Adrenal gland (tissue), 12 donors: ENCODE results near the gene SMURF2. TPM values are rescaled to one million over a fixed set of nuclear protein-coding genes. Genes with fewer than 3 reads are reported as not detected.

ENCODE experiments used
- DNase-seq, 7 donors: peaks; one replicate each; pipeline ENCODE4 v3.0.0-alpha.2; 2019 to 2020
- H3K27ac ChIP-seq, 5 donors: fragments of 200-600 bp; sonication (generic) in 4 of 5; 1 replicate in 3 of 5; 2 replicates in 2 of 5; pipeline versions ENCODE4 v1.5.1 to v1.8.0; 2016 to 2020; ENCODE audit warnings: mild to moderate bottlenecking in 1 of 5
- H3K27me3 ChIP-seq: fragments of 200-600 bp; 2 replicates; pipeline ENCODE4 v1.8.0; 2021
- H3K36me3 ChIP-seq, 2 donors: fragments of 200-600 bp; replicated peaks in 1 of 2; 1 replicate in 1 of 2; 2 replicates in 1 of 2; pipeline versions ENCODE4 v1.5.1 to v1.8.0; 2018 to 2022
- H3K4me1 ChIP-seq, 2 donors: fragments of 200-600 bp; replicated peaks in 1 of 2; 1 replicate in 1 of 2; 2 replicates in 1 of 2; pipeline versions ENCODE4 v1.5.1 to v1.8.0; 2018 to 2021
- H3K4me3 ChIP-seq, 4 donors: fragments of 200-600 bp; sonication (generic) in 3 of 4; one replicate each; pipeline ENCODE4 v1.5.1; 2016 to 2018
- H3K9me3 ChIP-seq, 3 donors: fragments of 200-600 bp; sonication (generic) in 1 of 3; replicated peaks in 1 of 3; 1 replicate in 2 of 3; 2 replicates in 1 of 3; pipeline versions ENCODE4 v1.5.1 to v1.8.0; 2016 to 2021
- POLR2A ChIP-seq, 2 donors: fragments of 450-650 bp; IDR thresholded peaks; one replicate each; pipeline ENCODE4 v1.6.1; 2017; ENCODE audit warnings: antibody characterized with exemption in 2 of 2, mild to moderate bottlenecking in 2 of 2, moderate library complexity in 1 of 2
- WGBS, 4 donors: extraction: QIAGEN DNeasy Blood & Tissue Kit in 2 of 4; methylation state at CpG; one replicate each; pipeline versions ENCODE4 v1.1.5 to v1.1.7; 2013 to 2017; 5-methylcytosine and 5-hydroxymethylcytosine counted together
- intact Hi-C, 2 donors: fragments of 100-400 bp; cut with DNase I; formaldehyde crosslinking; loops; one replicate each; pipeline versions ENCODE4 v1.14.1 to v1.15.0; 2022 to 2023
- polyA plus RNA-seq, 3 donors: library from polyadenylated mRNA; stranded (reverse); fragments of 200-250 nt in 2 of 3; fragments of 350-450 nt in 1 of 3; fragmentation: Illumina TruSeq in 1 of 3; extraction: RNeasy Lipid Tissue Mini Kit (QIAGEN cat#74804) in 1 of 3; gene quantifications; one replicate each; pipeline ENCODE4 v1.2.3, GENCODE V29; 2013 to 2014
- total RNA-seq, 9 donors: library from RNA; depleted of rRNA in 4 of 9; stranded (reverse); fragments of >200 nt in 4 of 9; fragments of 120-200 nt in 1 of 9; fragmentation: NEBNext Ultra II Directional in 1 of 9; extraction: Animal tissue kit (Norgen Biotek cat#: 25700) in 1 of 9; gene quantifications; one replicate each; pipeline versions ENCODE4 v1.1.0 to v1.2.4, GENCODE V29; 2013 to 2023
- TF ChIP-seq, protein P1 (sequence below), 6 experiments: fragments of 450-650 bp in 4 of 6; fragments of 200-600 bp in 2 of 6; sonication (generic) in 1 of 6; IDR thresholded peaks; 1 replicate in 5 of 6; 2 replicates in 1 of 6; pipeline versions ENCODE4 v1.5.1 to v1.8.0; 2016 to 2021; ENCODE audit warnings: antibody characterized with exemption in 6 of 6, mild to moderate bottlenecking in 2 of 6, moderate library complexity in 1 of 6
- donor health status: healthy with polysubstance abuse.
- donor health status: Bipolar disorder and iron deficiency.
- donor health status: DM: yes; HTN: yes; CAD: no.
- donor health status: DM: no; HTN: no; CAD: no.
- donor health status: DM: no; HTN: no; CAD: no.
- donor health status: DM: yes; HTN: yes; CAD: no.

The SMURF2 gene
- total and polyA plus RNA-seq, 12 donors = 7.7 to 36.9 (median 15.0) TPM

DNA sequence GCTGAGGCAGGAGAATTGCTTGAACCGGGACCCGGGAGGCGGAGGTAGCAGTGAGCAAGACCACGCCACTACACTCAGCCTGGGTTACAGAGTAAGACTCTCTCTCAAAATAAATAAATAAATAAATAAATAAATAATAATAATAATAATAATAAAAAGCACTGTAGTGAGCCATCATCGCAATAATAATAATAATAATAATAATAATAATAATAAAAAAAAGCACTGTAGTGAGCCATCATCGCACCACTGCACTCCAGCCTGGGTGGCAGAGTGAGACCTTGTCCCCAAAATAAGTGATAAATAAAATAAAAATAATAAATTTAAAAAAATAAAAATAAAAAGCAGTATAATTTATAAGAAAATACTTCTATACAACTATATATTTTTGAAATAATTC lies 40.3 kb downstream of the SMURF2 start:
- Histone ChIP-seq H3K4me1 (peaks cover 11 to 28% of the 10 kb centered on the region in 2 donors), H3K9me3 (no peaks in the 10 kb centered on the region), H3K27ac (no peak overlapping the region), H3K36me3 (no peaks in the 10 kb centered on the region), H3K27me3 (no peaks in the 10 kb centered on the region), H3K4me3 (no peak overlapping the region)
- WGBS, 4 donors = 97 to 99% (median 99%) methylated on average over 6 of the region's 6 CpGs
- intact Hi-C loops = no loop called here
- TF ChIP-seq, protein P1, sequence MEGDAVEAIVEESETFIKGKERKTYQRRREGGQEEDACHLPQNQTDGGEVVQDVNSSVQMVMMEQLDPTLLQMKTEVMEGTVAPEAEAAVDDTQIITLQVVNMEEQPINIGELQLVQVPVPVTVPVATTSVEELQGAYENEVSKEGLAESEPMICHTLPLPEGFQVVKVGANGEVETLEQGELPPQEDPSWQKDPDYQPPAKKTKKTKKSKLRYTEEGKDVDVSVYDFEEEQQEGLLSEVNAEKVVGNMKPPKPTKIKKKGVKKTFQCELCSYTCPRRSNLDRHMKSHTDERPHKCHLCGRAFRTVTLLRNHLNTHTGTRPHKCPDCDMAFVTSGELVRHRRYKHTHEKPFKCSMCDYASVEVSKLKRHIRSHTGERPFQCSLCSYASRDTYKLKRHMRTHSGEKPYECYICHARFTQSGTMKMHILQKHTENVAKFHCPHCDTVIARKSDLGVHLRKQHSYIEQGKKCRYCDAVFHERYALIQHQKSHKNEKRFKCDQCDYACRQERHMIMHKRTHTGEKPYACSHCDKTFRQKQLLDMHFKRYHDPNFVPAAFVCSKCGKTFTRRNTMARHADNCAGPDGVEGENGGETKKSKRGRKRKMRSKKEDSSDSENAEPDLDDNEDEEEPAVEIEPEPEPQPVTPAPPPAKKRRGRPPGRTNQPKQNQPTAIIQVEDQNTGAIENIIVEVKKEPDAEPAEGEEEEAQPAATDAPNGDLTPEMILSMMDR (IDR thresholded peaks at IDR 0.05) = no peak
- TF ChIP-seq POLR2A (IDR thresholded peaks at IDR 0.05) = no peak
- DNase-seq = no peak

DNA sequence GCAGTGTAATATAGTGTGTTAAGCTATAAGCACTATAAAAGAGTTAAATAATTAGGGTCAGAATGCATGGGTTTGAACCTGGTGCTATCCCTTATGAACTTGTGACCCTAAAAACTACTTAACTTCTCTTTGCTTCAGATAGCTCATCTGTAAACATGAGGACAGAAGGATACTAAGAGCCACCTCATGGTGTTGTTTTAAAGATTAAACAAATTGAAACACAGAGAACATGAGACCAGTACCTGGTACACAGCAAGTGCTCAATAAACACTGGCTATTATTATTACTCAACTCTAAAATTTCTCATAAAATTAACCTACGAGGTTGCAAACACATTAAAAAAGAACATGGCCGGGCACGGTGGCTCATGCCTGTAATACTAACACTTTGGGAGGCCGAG lies 43.3 kb downstream of the SMURF2 start:
- intact Hi-C loops = no loop called here
- Histone ChIP-seq H3K4me3 (no peak overlapping the region), H3K9me3 (no peaks in the 10 kb centered on the region), H3K27me3 (no peaks in the 10 kb centered on the region), H3K27ac (no peak overlapping the region), H3K36me3 (no peaks in the 10 kb centered on the region), H3K4me1 (peaks cover 8 to 39% of the 10 kb centered on the region in 2 donors)
- WGBS, 4 donors = 91 to 97% (median 93%) methylated on average over 4 of the region's 4 CpGs
- no peak for DNase-seq
- no peak for TF ChIP-seq POLR2A (IDR thresholded peaks at IDR 0.05)
- TF ChIP-seq, protein P1 (IDR thresholded peaks at IDR 0.05) = no peak

DNA sequence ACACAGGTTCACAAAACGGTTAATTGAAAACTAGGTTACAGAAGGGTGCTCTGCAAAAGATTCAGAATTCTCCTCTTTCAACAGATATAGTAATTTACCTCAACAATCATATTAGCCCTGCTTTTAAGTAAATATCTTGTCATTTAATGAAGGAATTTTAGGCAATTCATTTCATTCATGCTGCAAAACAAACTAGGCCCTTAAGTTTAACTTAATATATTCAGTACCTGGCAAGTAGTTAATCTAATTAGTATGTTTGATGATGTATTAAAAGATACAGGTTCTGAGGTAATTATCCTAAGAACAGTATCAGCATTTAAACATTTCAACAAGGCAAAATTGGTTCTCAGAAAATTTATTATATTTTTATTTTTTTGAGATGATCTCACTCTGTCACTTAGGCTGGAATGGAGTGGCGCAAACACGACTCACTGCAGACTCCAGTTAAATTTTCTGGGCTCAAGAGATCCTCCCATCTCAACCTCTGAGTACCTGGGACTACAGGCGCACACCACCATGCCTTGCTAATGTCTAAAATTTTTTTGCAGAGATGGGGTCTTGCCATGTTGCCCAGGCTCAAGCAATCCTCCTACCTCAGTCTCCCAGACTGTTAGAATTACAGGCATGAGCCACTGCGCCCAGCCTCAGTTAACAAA lies 44.9 kb downstream of the SMURF2 start:
- TF ChIP-seq POLR2A (IDR thresholded peaks at IDR 0.05) = no peak
- TF ChIP-seq, protein P1 (IDR thresholded peaks at IDR 0.05) = no peak
- no peak for DNase-seq

DNA sequence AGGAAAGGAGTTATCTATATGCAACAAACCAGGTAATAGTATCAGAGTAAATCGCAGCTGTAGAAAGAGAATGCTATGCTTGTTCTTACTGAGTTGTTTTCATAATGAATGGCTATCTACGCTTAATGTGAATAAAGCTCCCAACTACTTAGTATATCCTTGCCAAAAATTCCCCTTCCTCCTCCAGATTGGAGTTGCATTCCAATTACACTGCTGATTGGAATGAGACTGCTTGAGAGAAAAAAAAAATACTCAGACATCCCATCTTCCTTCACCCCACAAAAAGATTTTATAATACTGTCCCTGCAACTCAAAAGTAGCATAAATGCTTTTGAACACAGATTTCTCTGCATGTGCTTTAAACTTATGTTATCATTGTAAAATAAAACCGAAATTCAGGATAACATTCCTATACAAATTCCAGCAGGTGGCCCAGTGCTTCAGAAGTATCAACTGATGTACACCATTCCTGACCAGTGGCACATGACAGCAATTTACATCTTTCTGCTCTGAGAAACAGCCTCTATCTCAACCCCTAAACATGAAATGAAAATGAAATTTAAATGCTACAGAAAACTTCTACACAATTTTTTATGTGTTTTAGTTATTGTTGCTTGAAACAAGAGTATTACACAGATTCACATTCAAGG lies 47.0 kb downstream of the SMURF2 start:
- 66 to 74% (median 71%) methylated on average over 3 of the region's 3 CpGs for WGBS, 4 donors
- H3K4me1 ChIP-seq = peaks cover 0 to 32% of the 10 kb centered on the region in 2 donors
- no peak overlapping the region for H3K4me3 ChIP-seq
- TF ChIP-seq POLR2A (IDR thresholded peaks at IDR 0.05) = no peak
- TF ChIP-seq, protein P1 (IDR thresholded peaks at IDR 0.05) = no peak
- no peaks in the 10 kb centered on the region for H3K27me3 ChIP-seq
- intact Hi-C loops = no loop called here
- H3K9me3 ChIP-seq = no peaks in the 10 kb centered on the region
- DNase-seq = no peak
- H3K36me3 ChIP-seq = no peaks in the 10 kb centered on the region
- H3K27ac ChIP-seq = no peak overlapping the region

More for the DNA sequence above, 44.9 kb downstream of the SMURF2 start:
- intact Hi-C loops = no loop called here
- H3K4me1 ChIP-seq = peaks cover 0 to 34% of the 10 kb centered on the region in 2 donors
- 92 to 93% (median 92%) methylated on average over 5 of the region's 5 CpGs for WGBS, 4 donors
- H3K27me3 ChIP-seq = no peaks in the 10 kb centered on the region
- H3K36me3 ChIP-seq = no peaks in the 10 kb centered on the region
- no peak overlapping the region for H3K4me3 ChIP-seq
- no peak overlapping the region for H3K27ac ChIP-seq
- H3K9me3 ChIP-seq = no peaks in the 10 kb centered on the region
